Mucosa of rectum (tissue), 2 donors: ENCODE results near the gene CHCHD2.
"Not testable (repeated sequence)": the region's sequence is repeated elsewhere in the genome, so short reads cannot be mapped to it uniquely, and the experiment has no call there.

Experiments
- H3K27ac ChIP-seq, 2 donors: one replicate each; pipeline ENCODE4 v1.7.0; 2013; ENCODE audit warnings: inconsistent platforms in 2 of 2, low read depth in 2 of 2, low read length in 2 of 2
- H3K27me3 ChIP-seq, 2 donors: one replicate each; pipeline ENCODE4 v1.7.0; 2013; ENCODE audit warnings: low read length in 2 of 2; ENCODE audit not compliant: control insufficient read depth in 2 of 2, insufficient read depth in 2 of 2
- H3K36me3 ChIP-seq, 2 donors: one replicate each; pipeline ENCODE4 v1.7.0; 2013; ENCODE audit warnings: low read length in 2 of 2; ENCODE audit not compliant: control insufficient read depth in 2 of 2, insufficient read depth in 2 of 2
- H3K4me1 ChIP-seq, 2 donors: one replicate each; pipeline ENCODE4 v1.7.0; 2013; ENCODE audit warnings: low read length in 2 of 2, mild to moderate bottlenecking in 1 of 2; ENCODE audit not compliant: control insufficient read depth in 2 of 2, insufficient read depth in 2 of 2
- H3K4me3 ChIP-seq, 2 donors: one replicate each; pipeline ENCODE4 v1.7.0; 2013; ENCODE audit warnings: low read length in 2 of 2
- H3K9ac ChIP-seq, 2 donors: one replicate each; pipeline ENCODE4 v1.7.0; 2013; ENCODE audit warnings: low read length in 2 of 2, low read depth in 1 of 2, mild to moderate bottlenecking in 1 of 2
- H3K9me3 ChIP-seq, 2 donors: one replicate each; pipeline ENCODE4 v1.7.0; 2013; ENCODE audit warnings: low read length in 2 of 2; ENCODE audit not compliant: control insufficient read depth in 2 of 2
- donor health status: healthy.
- donor health status: Normal muscosa, but diverticular disease.

The CHCHD2 gene

GRCh38 chr7:56107954-56108258 is 1.6 kb upstream of the CHCHD2 start:
- no peaks in the 10 kb centered on the region for H3K9me3 ChIP-seq
- H3K27me3 ChIP-seq = no peaks in the 10 kb centered on the region
- no peak overlapping the region for H3K9ac ChIP-seq
- no peak overlapping the region for H3K27ac ChIP-seq
- no peak overlapping the region for H3K4me3 ChIP-seq
- peaks cover 0 to 9% of the 10 kb centered on the region in 2 donors for H3K4me1 ChIP-seq
- H3K36me3 ChIP-seq = peaks cover 9 to 12% of the 10 kb centered on the region in 2 donors

DNA sequence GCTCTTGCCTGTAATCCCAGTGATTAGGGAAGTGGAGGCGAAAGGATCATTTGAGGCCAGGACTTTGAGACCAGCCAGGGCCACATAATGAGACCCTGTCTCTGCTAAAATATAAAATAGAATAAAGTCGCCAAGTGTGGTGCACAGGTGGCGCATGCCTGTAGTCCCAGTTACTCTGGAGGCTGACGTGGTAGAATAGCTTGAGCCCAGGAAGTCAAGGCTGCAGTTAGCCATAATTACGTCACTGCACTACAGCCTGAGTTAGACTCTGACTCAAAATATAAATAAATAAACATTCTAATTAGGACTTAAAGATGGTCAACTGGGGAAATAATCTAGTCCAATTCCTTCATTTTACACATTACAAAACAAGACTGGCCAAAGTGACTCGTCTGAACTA is 768 bp downstream of the CHCHD2 start:
- no peaks in the 10 kb centered on the region for H3K27me3 ChIP-seq
- H3K36me3 ChIP-seq = peaks cover 25 to 34% of the 10 kb centered on the region in 2 donors
- H3K4me1 ChIP-seq = peaks cover 0 to 9% of the 10 kb centered on the region in 2 donors
- H3K9ac ChIP-seq = peak overlapping the region; percentile 98 to 99
- H3K9me3 ChIP-seq = no peaks in the 10 kb centered on the region
- H3K27ac ChIP-seq = peak overlapping the region; percentile 96 to 97
- peak overlapping the region; percentile 70 to 95 for H3K4me3 ChIP-seq

DNA sequence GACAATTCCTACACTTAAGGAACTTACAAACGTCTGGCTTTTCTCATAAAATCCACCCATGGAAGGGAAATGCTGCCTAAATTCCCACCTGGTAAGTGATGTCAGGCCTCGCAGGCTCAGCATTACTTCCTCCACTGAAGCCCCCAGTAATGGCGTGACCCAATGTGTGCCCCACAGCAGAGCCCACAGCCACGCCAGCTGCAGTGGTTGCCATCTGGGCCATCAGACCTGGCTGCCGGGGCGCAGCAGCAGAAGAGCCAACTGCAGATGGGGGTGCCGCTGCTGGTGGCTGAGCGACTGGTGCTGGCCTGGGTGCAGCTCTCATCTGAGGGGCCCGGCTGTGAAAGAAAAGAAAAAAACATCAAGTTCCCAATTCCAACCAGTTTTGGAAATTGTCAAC is 2.1 kb downstream of the CHCHD2 start:
- not testable (repeated sequence) for H3K9ac ChIP-seq, H3K4me3 ChIP-seq, H3K27me3 ChIP-seq, H3K4me1 ChIP-seq, H3K9me3 ChIP-seq, H3K27ac ChIP-seq
- peaks cover 34 to 43% of the 10 kb centered on the region in 2 donors for H3K36me3 ChIP-seq

DNA sequence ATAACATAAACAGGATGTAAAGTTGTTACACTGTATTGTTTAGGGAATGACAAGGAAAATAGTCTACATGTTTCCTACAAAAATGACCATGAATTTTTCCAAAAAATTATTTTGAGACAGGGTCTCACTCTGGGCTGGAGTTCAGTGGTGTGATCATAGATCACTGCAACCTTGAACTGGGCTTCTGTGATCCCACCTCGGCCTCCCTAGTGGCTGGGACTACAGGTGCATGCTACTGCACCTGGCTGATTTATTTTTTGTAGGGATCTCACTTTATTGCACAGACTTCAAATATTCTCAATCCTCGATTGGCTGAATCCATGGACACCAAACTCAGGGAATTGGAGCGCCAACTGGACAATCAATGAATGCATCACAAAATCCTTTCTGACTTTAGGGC is 6.6 kb downstream of the CHCHD2 start:
- Histone ChIP-seq H3K4me1 (no peaks in the 10 kb centered on the region), H3K9me3 (no peaks in the 10 kb centered on the region), H3K27me3 (no peaks in the 10 kb centered on the region), H3K36me3 (peaks cover 34 to 43% of the 10 kb centered on the region in 2 donors), H3K27ac (no peak overlapping the region), H3K4me3 (no peak overlapping the region), H3K9ac (no peak overlapping the region)

DNA sequence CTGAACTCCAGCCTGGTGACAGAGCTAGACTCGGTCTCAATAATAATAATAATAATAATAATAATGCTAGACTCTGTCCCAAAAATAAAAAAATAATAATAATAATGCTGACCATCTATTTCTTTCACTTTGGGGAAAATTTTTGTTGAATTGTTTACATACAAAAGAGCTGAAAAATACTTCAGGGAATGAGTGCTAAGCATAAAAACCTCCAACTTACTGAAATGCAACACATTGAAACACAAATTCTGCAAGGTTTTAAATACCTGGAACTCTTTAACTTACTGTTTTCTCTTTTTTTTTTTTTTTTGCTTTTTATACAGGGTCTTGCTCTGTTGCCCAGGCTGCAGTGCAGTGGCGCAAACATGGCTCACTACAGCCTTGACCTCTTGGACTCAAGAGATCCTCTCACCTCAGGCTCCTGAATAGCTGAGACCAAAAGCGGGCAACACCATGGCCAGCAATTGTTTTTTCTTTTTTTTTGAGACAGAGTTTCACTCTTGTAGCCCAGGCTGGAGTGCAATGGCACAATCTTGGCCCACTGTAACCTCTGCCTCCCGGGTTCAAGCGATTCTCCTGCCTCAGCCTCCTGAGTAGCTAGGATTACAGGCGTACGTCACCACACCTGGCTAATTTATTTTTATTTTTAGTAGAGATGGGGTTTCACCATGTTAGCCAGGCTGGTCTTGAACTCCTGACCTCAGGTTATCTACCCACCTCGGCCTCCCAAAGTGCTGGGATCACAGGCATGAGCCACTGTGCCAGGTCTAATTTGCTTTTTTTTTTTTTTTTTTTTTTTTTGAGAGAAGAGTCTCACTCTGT is 7.9 kb downstream of the CHCHD2 start:
- not testable (repeated sequence) for H3K9ac ChIP-seq, H3K27me3 ChIP-seq, H3K9me3 ChIP-seq, H3K4me1 ChIP-seq, H3K27ac ChIP-seq, H3K4me3 ChIP-seq
- H3K36me3 ChIP-seq = peaks cover 27 to 36% of the 10 kb centered on the region in 2 donors

DNA sequence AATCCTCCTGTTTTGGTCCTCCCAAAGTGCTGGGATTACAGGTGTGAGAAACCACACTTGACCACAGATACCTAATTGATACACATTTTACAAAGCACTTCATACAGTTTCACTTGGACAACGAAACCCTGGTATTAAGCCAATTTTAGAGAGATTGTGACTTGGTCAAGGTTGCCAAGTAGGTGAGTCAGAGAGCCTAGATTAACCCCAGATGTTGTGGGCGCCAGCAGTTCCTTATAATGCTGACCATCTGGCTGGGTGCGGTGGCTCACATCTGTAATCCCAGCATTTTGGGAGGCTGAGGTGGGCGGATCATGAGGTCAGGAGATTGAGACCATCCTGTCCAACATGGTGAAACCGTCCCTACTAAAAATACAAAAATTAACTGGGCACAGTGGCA is 8.6 kb downstream of the CHCHD2 start:
- Histone ChIP-seq H3K27me3 (no peaks in the 10 kb centered on the region), H3K9me3 (no peaks in the 10 kb centered on the region), H3K4me1 (no peaks in the 10 kb centered on the region), H3K36me3 (peaks cover 24 to 29% of the 10 kb centered on the region in 2 donors), H3K27ac (no peak overlapping the region), H3K9ac (no peak overlapping the region), H3K4me3 (no peak overlapping the region)

DNA sequence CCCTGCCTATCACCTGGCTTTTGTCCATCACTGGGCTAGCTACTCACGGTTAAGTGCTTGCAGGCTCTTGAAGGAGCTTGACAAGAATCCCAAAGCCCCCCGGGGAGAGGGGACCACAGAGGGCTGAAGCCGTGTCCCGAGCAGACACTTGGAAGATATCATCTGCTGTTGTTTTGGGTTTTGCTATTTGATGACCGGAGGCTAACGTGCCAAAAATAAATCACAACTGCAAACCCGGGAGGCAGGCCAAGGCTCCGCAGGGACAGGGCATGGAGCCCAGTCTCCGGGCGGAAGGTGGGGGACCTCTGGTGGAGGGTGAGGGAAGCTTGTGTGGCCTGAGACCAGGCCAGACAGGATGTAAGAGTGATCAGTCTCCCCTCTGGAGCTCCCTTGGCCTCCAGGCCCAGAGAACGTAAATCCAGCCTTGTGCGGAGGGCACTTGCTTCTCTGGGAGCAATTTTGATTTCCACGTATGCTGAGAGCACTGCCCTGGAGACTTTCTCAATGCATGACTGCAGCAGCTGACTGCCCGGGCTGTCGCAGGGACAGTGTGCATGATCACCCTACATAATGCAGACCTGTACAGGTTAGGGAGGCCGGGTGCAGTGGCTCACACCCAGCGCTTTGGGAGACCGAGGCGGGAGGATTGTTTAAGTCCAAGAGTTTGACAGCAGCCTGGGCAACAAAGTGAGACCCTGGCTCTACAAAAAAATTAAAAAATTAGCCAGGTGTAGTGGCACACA is 13.3 kb downstream of the CHCHD2 start, which contains the start of gene PHKG1:
Gene PHKG1, minus strand, starts transcription at position 164 of the 743 bp plus-strand sequence. CDS start 4,011 bp downstream, outside the sequence.
- Histone ChIP-seq H3K4me3 (no peak within 1 kb of the TSS), H3K9ac (no peak within 1 kb of the TSS), H3K9me3 (no peaks in the 10 kb centered on the region), H3K27me3 (no peaks in the 10 kb centered on the region), H3K4me1 (no peaks in the 10 kb centered on the region), H3K36me3 (no peaks in the 10 kb centered on the region), H3K27ac (peak within 1 kb of the TSS in 1 of 2 donors; percentile 16)

GRCh38 chr7:56092388-56092787 is 13.9 kb downstream of the CHCHD2 start:
- not testable (repeated sequence) for H3K9ac ChIP-seq, H3K4me1 ChIP-seq, H3K27ac ChIP-seq, H3K27me3 ChIP-seq, H3K4me3 ChIP-seq, H3K36me3 ChIP-seq, H3K9me3 ChIP-seq

GRCh38 chr7:56091591-56091990 is 14.7 kb downstream of the CHCHD2 start:
- H3K4me3 ChIP-seq = no peak overlapping the region
- no peaks in the 10 kb centered on the region for H3K9me3 ChIP-seq
- peaks cover 0 to 5% of the 10 kb centered on the region in 2 donors for H3K36me3 ChIP-seq
- H3K9ac ChIP-seq = no peak overlapping the region
- H3K27me3 ChIP-seq = no peaks in the 10 kb centered on the region
- no peaks in the 10 kb centered on the region for H3K4me1 ChIP-seq
- H3K27ac ChIP-seq = peak overlapping the region in 1 of 2 donors; percentile 16

DNA sequence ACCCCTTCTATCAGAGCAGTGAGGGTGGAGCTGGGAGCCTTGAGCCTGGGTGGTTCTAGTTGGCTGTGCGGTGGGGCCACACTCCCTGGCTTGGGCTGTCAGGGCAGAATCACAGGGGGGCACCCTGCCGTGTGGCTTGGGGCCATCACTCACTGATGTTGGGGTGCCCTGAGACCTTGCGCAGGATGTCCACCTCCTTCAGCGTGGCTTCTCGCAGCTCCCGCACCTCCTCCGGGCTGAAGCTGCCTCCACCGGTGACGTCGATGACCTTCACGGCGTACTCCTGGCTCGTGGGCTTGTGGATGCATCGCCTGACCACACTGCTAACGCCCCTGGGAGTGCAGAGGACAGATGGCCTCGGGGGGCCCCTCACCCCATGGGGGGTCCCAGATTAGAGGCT is 18.8 kb downstream of the CHCHD2 start:
- no peaks in the 10 kb centered on the region for H3K9me3 ChIP-seq
- no peaks in the 10 kb centered on the region for H3K27me3 ChIP-seq
- H3K4me1 ChIP-seq = no peaks in the 10 kb centered on the region
- H3K27ac ChIP-seq = no peak overlapping the region
- H3K36me3 ChIP-seq = peaks cover 0 to 5% of the 10 kb centered on the region in 2 donors
- H3K9ac ChIP-seq = no peak overlapping the region
- no peak overlapping the region for H3K4me3 ChIP-seq
